ENCODE data around the gene TRPV5.
"Not testable (repeated sequence)": the region's sequence is repeated elsewhere in the genome, so short reads cannot be mapped to it uniquely, and the experiment has no call there.

TRPV5 gene

GRCh38 chr7:142933624-142934023 lies at the start of gene TRPV5:
TRPV5 (minus strand) TSS chr7:142933746; CDS start chr7:142933459, 287 bp downstream.
- DNase-seq = no peak

- not testable (repeated sequence) for DNase-seq
Measured at GRCh38 chr7:142978402-142978801, 44.9 kb upstream of the TRPV5 start.

- DNase-seq = no peak
Measured at GRCh38 chr7:142974626-142975025, 41.1 kb upstream of the TRPV5 start.

GRCh38 chr7:142969183-142969582 lies 35.6 kb upstream of the TRPV5 start:
- DNase-seq = no peak

- DNase-seq = no peak
Measured at GRCh38 chr7:142968229-142968628, 34.7 kb upstream of the TRPV5 start.

- no peak for DNase-seq
Measured at GRCh38 chr7:142964502-142965246, 31.1 kb upstream of the TRPV5 start.

- DNase-seq = no peak
Measured at GRCh38 chr7:142963993-142964392, 30.4 kb upstream of the TRPV5 start.

- DNase-seq = no peak
Measured at GRCh38 chr7:142962991-142963390, 29.4 kb upstream of the TRPV5 start.

GRCh38 chr7:142961973-142962926 lies 28.7 kb upstream of the TRPV5 start, which contains the start of gene KEL:
KEL (minus strand) TSS chr7:142962363; CDS start chr7:142962206, 157 bp downstream.
- no peak for DNase-seq

GRCh38 chr7:142961595-142961972 lies 28.0 kb upstream of the TRPV5 start:
- no peak for DNase-seq

- no peak for DNase-seq
Measured at GRCh38 chr7:142960955-142961512, 27.5 kb upstream of the TRPV5 start.

GRCh38 chr7:142959202-142959601 lies 25.7 kb upstream of the TRPV5 start:
- no peak for DNase-seq

- DNase-seq = no peak
Measured at GRCh38 chr7:142957723-142958122, 24.2 kb upstream of the TRPV5 start.

GRCh38 chr7:142956951-142957623 lies 23.5 kb upstream of the TRPV5 start:
- no peak for DNase-seq

- no peak for DNase-seq
Measured at GRCh38 chr7:142954680-142955268, 21.2 kb upstream of the TRPV5 start.

- DNase-seq = no peak
Measured at GRCh38 chr7:142950235-142950634, 16.7 kb upstream of the TRPV5 start.

GRCh38 chr7:142948603-142949002 lies 15.1 kb upstream of the TRPV5 start:
- DNase-seq = no peak

- no peak for DNase-seq
Measured at GRCh38 chr7:142945001-142945400, 11.5 kb upstream of the TRPV5 start.

- DNase-seq = no peak
Measured at GRCh38 chr7:142943706-142944268, 10.2 kb upstream of the TRPV5 start.

GRCh38 chr7:142942746-142943145 lies 9.2 kb upstream of the TRPV5 start:
- no peak for DNase-seq

- no peak for DNase-seq
Measured at GRCh38 chr7:142941541-142941940, 8.0 kb upstream of the TRPV5 start.

- DNase-seq = no peak
Measured at GRCh38 chr7:142940966-142941535, 7.5 kb upstream of the TRPV5 start.

All from CD4-positive, alpha-beta T cell treated with Interleukin-4 for 1 hour (primary cell).